HEK293 (cell line): ENCODE data around the gene ABHD13.

Source experiments
- AEBP2 ChIP-seq: fragments of 450-650 bp; formaldehyde crosslinking; IDR thresholded peaks from 2 replicates; pipeline ENCODE4 v1.5.1; 2016; ENCODE audit warnings: missing biosample characterization, missing genetic modification characterization, borderline replicate concordance
- BCL11A ChIP-seq: fragments of 450-650 bp; formaldehyde crosslinking; IDR thresholded peaks from 2 replicates; pipeline ENCODE4 v1.5.1; 2016; ENCODE audit warnings: low read depth, missing biosample characterization, missing genetic modification characterization
- GLI2 ChIP-seq: fragments of 450-650 bp; formaldehyde crosslinking; IDR thresholded peaks from 2 replicates; pipeline ENCODE4; 2017; ENCODE audit warnings: missing biosample characterization, missing genetic modification characterization, low read depth, borderline replicate concordance
- GLIS1 ChIP-seq: fragments of 450-650 bp; formaldehyde crosslinking; IDR thresholded peaks from 2 replicates; pipeline ENCODE4 v1.5.1; 2016; ENCODE audit warnings: missing biosample characterization, missing genetic modification characterization
- INSM2 ChIP-seq: fragments of 450-650 bp; formaldehyde crosslinking; IDR thresholded peaks from 2 replicates; pipeline ENCODE4 v1.5.1; 2016; ENCODE audit warnings: missing biosample characterization, missing genetic modification characterization
- KLF7 ChIP-seq: fragments of 450-650 bp; formaldehyde crosslinking; IDR thresholded peaks from 2 replicates; pipeline ENCODE4 v1.5.1; 2016; ENCODE audit warnings: missing biosample characterization, missing genetic modification characterization, borderline replicate concordance
- OVOL3 ChIP-seq: fragments of 450-650 bp; formaldehyde crosslinking; IDR thresholded peaks from 2 replicates; pipeline ENCODE4 v1.5.1; 2016; ENCODE audit warnings: missing biosample characterization, missing genetic modification characterization
- PRDM1 ChIP-seq: fragments of 450-650 bp; formaldehyde crosslinking; IDR thresholded peaks from 2 replicates; pipeline ENCODE4; 2016; ENCODE audit warnings: missing biosample characterization, missing genetic modification characterization
- SCRT1 ChIP-seq: fragments of 450-650 bp; formaldehyde crosslinking; IDR thresholded peaks from 2 replicates; pipeline ENCODE4 v1.5.1; 2016; ENCODE audit warnings: missing biosample characterization, missing genetic modification characterization, borderline replicate concordance
- ZBTB20 ChIP-seq: fragments of 450-650 bp; formaldehyde crosslinking; IDR thresholded peaks from 2 replicates; pipeline ENCODE4 v1.5.1; 2016; ENCODE audit warnings: missing biosample characterization, missing genetic modification characterization
- ZBTB6 ChIP-seq: fragments of 450-650 bp; formaldehyde crosslinking; IDR thresholded peaks from 2 replicates; pipeline ENCODE4 v1.5.1; 2017; ENCODE audit warnings: missing biosample characterization, missing genetic modification characterization
- ZFP41 ChIP-seq: fragments of 450-650 bp; formaldehyde crosslinking; IDR thresholded peaks from 2 replicates; pipeline ENCODE4 v1.5.1; 2016; ENCODE audit warnings: missing biosample characterization, missing genetic modification characterization, borderline replicate concordance
- ZFP69B ChIP-seq: fragments of 450-650 bp; formaldehyde crosslinking; IDR thresholded peaks from 2 replicates; pipeline ENCODE4 v1.5.1; 2016; ENCODE audit warnings: missing biosample characterization, missing genetic modification characterization
- ZNF112 ChIP-seq: fragments of 450-650 bp; formaldehyde crosslinking; IDR thresholded peaks from 2 replicates; pipeline ENCODE4 v1.5.0; 2017; ENCODE audit warnings: missing biosample characterization, missing genetic modification characterization
- ZNF114 ChIP-seq: fragments of 450-650 bp; formaldehyde crosslinking; IDR thresholded peaks from 2 replicates; pipeline ENCODE4 v1.5.0; 2017; ENCODE audit warnings: missing biosample characterization, missing genetic modification characterization
- ZNF132 ChIP-seq: fragments of 450-650 bp; formaldehyde crosslinking; IDR thresholded peaks from 2 replicates; pipeline ENCODE4 v1.5.1; 2017; ENCODE audit warnings: missing biosample characterization, missing genetic modification characterization, borderline replicate concordance
- ZNF133 ChIP-seq: fragments of 450-650 bp; formaldehyde crosslinking; IDR thresholded peaks from 2 replicates; pipeline ENCODE4 v1.5.1; 2016; ENCODE audit warnings: missing biosample characterization, missing genetic modification characterization
- ZNF140 ChIP-seq: fragments of 450-650 bp; formaldehyde crosslinking; IDR thresholded peaks from 2 replicates; pipeline ENCODE4 v1.5.1; 2016; ENCODE audit warnings: missing biosample characterization, missing genetic modification characterization
- ZNF148 ChIP-seq: fragments of 450-650 bp; formaldehyde crosslinking; IDR thresholded peaks from 2 replicates; pipeline ENCODE4 v1.5.0; 2017; ENCODE audit warnings: missing biosample characterization, missing genetic modification characterization, borderline replicate concordance
- ZNF211 ChIP-seq: fragments of 450-650 bp; formaldehyde crosslinking; IDR thresholded peaks from 2 replicates; pipeline ENCODE4 v1.5.1; 2016; ENCODE audit warnings: low read depth, missing biosample characterization, missing genetic modification characterization
- ZNF280D ChIP-seq: fragments of 450-650 bp; formaldehyde crosslinking; IDR thresholded peaks from 2 replicates; pipeline ENCODE4 v1.5.1; 2016; ENCODE audit warnings: missing biosample characterization, missing genetic modification characterization
- ZNF311 ChIP-seq: fragments of 450-650 bp; formaldehyde crosslinking; IDR thresholded peaks from 2 replicates; pipeline ENCODE4 v1.5.1; 2017; ENCODE audit warnings: missing biosample characterization, missing genetic modification characterization, borderline replicate concordance
- ZNF335 ChIP-seq: fragments of 450-650 bp; formaldehyde crosslinking; conservative IDR thresholded peaks from 2 replicates; pipeline ENCODE4 v1.5.1; 2016; ENCODE audit warnings: missing biosample characterization, missing genetic modification characterization
- ZNF521 ChIP-seq: fragments of 450-650 bp; formaldehyde crosslinking; IDR thresholded peaks from 2 replicates; pipeline ENCODE4 v1.5.1; 2017; ENCODE audit warnings: missing biosample characterization, mild to moderate bottlenecking, missing genetic modification characterization
- ZNF544 ChIP-seq: fragments of 450-650 bp; formaldehyde crosslinking; IDR thresholded peaks from 2 replicates; pipeline ENCODE4 v1.5.0; 2017; ENCODE audit warnings: missing biosample characterization, missing genetic modification characterization
- ZNF629 ChIP-seq: fragments of 450-650 bp; formaldehyde crosslinking; IDR thresholded peaks from 2 replicates; pipeline ENCODE4 v1.5.1; 2017; ENCODE audit warnings: missing biosample characterization, missing genetic modification characterization
- ZNF670 ChIP-seq: fragments of 450-650 bp; formaldehyde crosslinking; IDR thresholded peaks from 2 replicates; pipeline ENCODE4 v1.5.1; 2016; ENCODE audit warnings: missing biosample characterization, missing genetic modification characterization, low read depth
- ZNF677 ChIP-seq: fragments of 450-650 bp; IDR thresholded peaks from 2 replicates; pipeline ENCODE4 v1.5.0; 2018; ENCODE audit warnings: missing biosample characterization, mild to moderate bottlenecking, missing genetic modification characterization, moderate library complexity
- ZNF792 ChIP-seq: fragments of 450-650 bp; formaldehyde crosslinking; IDR thresholded peaks from 2 replicates; pipeline ENCODE4 v1.5.1; 2016; ENCODE audit warnings: missing biosample characterization, missing genetic modification characterization
- ZNF830 ChIP-seq: fragments of 450-650 bp; IDR thresholded peaks from 2 replicates; pipeline ENCODE4 v1.5.0; 2018; ENCODE audit warnings: missing biosample characterization, missing genetic modification characterization, low read depth, mild to moderate bottlenecking, moderate library complexity
- ZSCAN18 ChIP-seq: fragments of 450-650 bp; formaldehyde crosslinking; IDR thresholded peaks from 2 replicates; pipeline ENCODE4 v1.5.1; 2016; ENCODE audit warnings: missing biosample characterization, missing genetic modification characterization

ABHD13 gene

GRCh38 chr13:108215436-108215835 lies 2.8 kb upstream of the ABHD13 start, which contains the start of gene LIG4 (continued):
- no peak for TF ChIP-seq ZNF792 (tag by site-specific recombination)
- no peak for TF ChIP-seq KLF7 (tag by site-specific recombination)
- TF ChIP-seq ZNF629 (tag by site-specific recombination): peak; percentile 54; the same call in 1 of the 2 replicates
- no peak for TF ChIP-seq ZSCAN18 (tag by site-specific recombination)
- no peak for TF ChIP-seq ZFP69B (tag by site-specific recombination)
- no peak for TF ChIP-seq ZNF140
- TF ChIP-seq BCL11A (tag by site-specific recombination): no peak
- no peak for TF ChIP-seq ZNF114 (tag by site-specific recombination)
- no peak for TF ChIP-seq ZNF311 (tag by site-specific recombination)
- TF ChIP-seq ZNF521 (tag by site-specific recombination): no peak
- TF ChIP-seq ZNF677 (tag by site-specific recombination): no peak
- peak; percentile 43; the same call in 1 of the 2 replicates for TF ChIP-seq ZNF335 (tag by site-specific recombination)
- TF ChIP-seq ZNF148: no peak
- TF ChIP-seq ZNF544 (tag by site-specific recombination): no peak
- no peak for TF ChIP-seq INSM2
- no peak for TF ChIP-seq OVOL3
- TF ChIP-seq ZNF830 (tag by site-specific recombination): no peak
- TF ChIP-seq ZNF133 (tag by site-specific recombination): no peak
- TF ChIP-seq SCRT1: no peak
- TF ChIP-seq GLI2 (tag by site-specific recombination): no peak
- no peak for TF ChIP-seq ZBTB6
- TF ChIP-seq ZFP41: no peak
- peak; percentile 39; the same call in 1 of the 2 replicates for TF ChIP-seq GLIS1 (tag by site-specific recombination)
- TF ChIP-seq ZNF211 (tag by site-specific recombination): no peak
- TF ChIP-seq ZNF132: no peak
- TF ChIP-seq PRDM1 (tag by site-specific recombination): no peak
- no peak for TF ChIP-seq AEBP2 (tag by site-specific recombination)
- TF ChIP-seq ZNF670 (tag by site-specific recombination): no peak
- no peak for TF ChIP-seq ZBTB20
- TF ChIP-seq ZNF112: no peak
- TF ChIP-seq ZNF280D: no peak
